HG03097 (cell line): ENCODE results near the gene ZNF219.

ENCODE experiments used
- ATAC-seq: cut with Tn5 transposase; IDR thresholded peaks from one replicate; pipeline ENCODE4 v1.9.1; 2021; ENCODE audit not compliant: unreplicated experiment, low FRiP score

ZNF219 gene

GRCh38 chr14:21098076-21098891 is at the start of gene ZNF219:
TSS of gene ZNF219 (minus strand) at chr14:21098655. CDS start at chr14:21093591, 5,064 bp downstream.
- ATAC-seq: no peak

- no peak for ATAC-seq
These were observed 47.0 kb upstream of the ZNF219 start for GRCh38 chr14:21145437-21145836.

- no peak for ATAC-seq
These were observed 43.9 kb upstream of the ZNF219 start for GRCh38 chr14:21142357-21142756.

- no peak for ATAC-seq
These were observed 37.6 kb upstream of the ZNF219 start for GRCh38 chr14:21136024-21136423.

GRCh38 chr14:21133901-21134300 is 35.4 kb upstream of the ZNF219 start:
- ATAC-seq: no peak

GRCh38 chr14:21123429-21123828 is 25.0 kb upstream of the ZNF219 start:
- no peak for ATAC-seq

GRCh38 chr14:21121122-21121521 is 22.7 kb upstream of the ZNF219 start:
- no peak for ATAC-seq

GRCh38 chr14:21120686-21121085 is 22.2 kb upstream of the ZNF219 start:
- no peak for ATAC-seq

GRCh38 chr14:21118933-21119332 is 20.5 kb upstream of the ZNF219 start:
- no peak for ATAC-seq

- no peak for ATAC-seq
These were observed 14.9 kb upstream of the ZNF219 start for GRCh38 chr14:21113369-21113768.

- ATAC-seq: no peak
These were observed 13.8 kb upstream of the ZNF219 start for GRCh38 chr14:21112255-21112654.

- ATAC-seq: no peak
These were observed 11.1 kb upstream of the ZNF219 start for GRCh38 chr14:21109377-21110138.

GRCh38 chr14:21108791-21109190 is 10.3 kb upstream of the ZNF219 start:
- ATAC-seq: no peak

GRCh38 chr14:21107283-21107800 is 8.9 kb upstream of the ZNF219 start:
- no peak for ATAC-seq

- ATAC-seq: no peak
These were observed 8.2 kb upstream of the ZNF219 start for GRCh38 chr14:21106498-21107282.

- ATAC-seq: no peak
These were observed 7.7 kb upstream of the ZNF219 start for GRCh38 chr14:21106176-21106497.

- ATAC-seq: no peak
These were observed 6.6 kb upstream of the ZNF219 start for GRCh38 chr14:21105095-21105494.

- ATAC-seq: no peak
These were observed 6.1 kb upstream of the ZNF219 start for GRCh38 chr14:21104448-21105060.

- peak; percentile 90 for ATAC-seq
These were observed 5.4 kb upstream of the ZNF219 start for GRCh38 chr14:21103710-21104447.

GRCh38 chr14:21103411-21103709 is 4.9 kb upstream of the ZNF219 start:
- ATAC-seq: no peak
